GM10248 (cell line): ENCODE data around the gene NDUFA6.

ENCODE experiments used
- CTCF ChIA-PET: fragments of 300-600 bp; sonication (Branson Sonifier 250); formaldehyde crosslinking; extraction: SDS; loops from one replicate; lab custom pipeline; 2021; ENCODE audit warnings: antibody characterized with exemption; lab: Yijun Ruan, JAX
- POLR2A ChIA-PET: fragments of 350-650 bp; sonication (Branson Sonifier 250); formaldehyde crosslinking; extraction: SDS; loops from one replicate; lab custom pipeline; 2020; ENCODE audit warnings: antibody characterized with exemption; lab: Yijun Ruan, JAX
- DNase-seq: peaks from one replicate; pipeline ENCODE4 v3.0.0; 2012; ENCODE audit errors: extremely low spot score
- CTCF ChIP-seq: IDR thresholded peaks from 2 replicates; pipeline ENCODE4 v1.5.1; 2012; ENCODE audit warnings: mild to moderate bottlenecking, low read depth; ENCODE audit errors: extremely low read depth, missing control alignments, control extremely low read depth

NDUFA6 gene

DNA sequence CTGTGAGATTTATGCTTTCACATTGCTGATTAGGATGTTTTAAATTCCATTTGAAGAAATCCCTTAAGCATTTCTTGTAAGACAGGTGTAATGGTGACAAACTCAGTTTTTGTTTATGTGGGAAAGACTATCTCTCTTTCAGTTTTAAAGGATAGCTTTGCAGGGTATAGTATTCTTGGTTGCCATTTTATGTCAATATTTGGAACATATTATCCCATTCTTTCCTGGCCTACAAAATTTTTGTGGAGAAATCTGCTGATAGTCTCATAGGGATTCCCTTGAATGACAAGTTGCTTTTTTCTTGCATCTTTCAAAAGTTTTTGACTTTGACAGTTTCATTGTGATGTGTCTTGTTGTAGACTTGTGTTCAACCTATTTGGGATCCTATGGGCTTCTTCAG, 48.8 kb downstream of the NDUFA6 start:
- ChIA-PET POLR2A (interaction anchor here (0.7 kb wide), 1 partner anchor 300 kb away, joined by 9 read pairs; no protein-coding TSS in a partner anchor), CTCF (interaction anchor here (0.7 kb wide), 1 partner anchor 17 kb away, joined by 3 read pairs; no protein-coding TSS in a partner anchor)
- no peak for DNase-seq
- no peak for TF ChIP-seq CTCF

- TF ChIP-seq CTCF: no peak
- ChIA-PET CTCF (no interaction called here), POLR2A (no interaction called here)
- DNase-seq: no peak
These were observed 51.3 kb downstream of the NDUFA6 start for GRCh38 chr22:42039271-42039670.
